MG63 (cell line): ENCODE results near the gene CNTN3. TPM values are rescaled to one million over a fixed set of nuclear protein-coding genes. Genes with fewer than 3 reads are reported as not detected.

ENCODE experiments used
- DNase-seq: peaks from one replicate; pipeline ENCODE4 v3.0.0-alpha.2; 2020
- H3K27me3 ChIP-seq: fragments of 250-450 bp; sonication (Bioruptor Pico); 2 replicates; pipeline ENCODE4 v1.5.1; 2020; ENCODE audit warnings: mild to moderate bottlenecking, moderate library complexity
- H3K36me3 ChIP-seq: fragments of 250-450 bp; sonication (Bioruptor Pico); 2 replicates; pipeline ENCODE4 v1.5.1; 2020; ENCODE audit warnings: mild to moderate bottlenecking, moderate library complexity
- H3K4me3 ChIP-seq: fragments of 250-450 bp; sonication (Bioruptor Pico); 2 replicates; pipeline ENCODE4 v1.5.1; 2020; ENCODE audit warnings: mild to moderate bottlenecking, moderate library complexity
- H3K9me3 ChIP-seq: fragments of 250-450 bp; sonication (Bioruptor Pico); 2 replicates; pipeline ENCODE4 v1.5.1; 2020; ENCODE audit warnings: mild to moderate bottlenecking, moderate library complexity
- total RNA-seq: library from RNA; depleted of rRNA; stranded (reverse); fragments of >200 nt; shearing (Covaris generic); gene quantifications from 2 replicates; pipeline ENCODE4 v1.2.3, GENCODE V29; 2014; ENCODE audit warnings: low replicate concordance; rRNA removed

Gene CNTN3
- total RNA-seq = 0.07 and 3.7 TPM in 2 replicates

GRCh38 chr3:74614107-74614967 lies at the start of gene CNTN3:
CNTN3 (minus strand) TSS chr3:74614659; CDS start chr3:74521112, 93,547 bp downstream.
- no peaks in the 10 kb centered on the region for H3K36me3 ChIP-seq
- H3K9me3 ChIP-seq = no peaks in the 10 kb centered on the region
- no peaks in the 10 kb centered on the region for H3K27me3 ChIP-seq
- DNase-seq = peak; percentile 48
- H3K4me3 ChIP-seq = peak within 1 kb of the TSS; percentile 23; the same call in 1 of the 2 replicates

- Histone ChIP-seq H3K9me3 (no peaks in the 10 kb centered on the region), H3K36me3 (no peaks in the 10 kb centered on the region), H3K4me3 (no peak overlapping the region), H3K27me3 (no peaks in the 10 kb centered on the region)
- no peak for DNase-seq
These were observed 48.7 kb upstream of the CNTN3 start for GRCh38 chr3:74663178-74663577.

GRCh38 chr3:74661672-74662071 lies 47.2 kb upstream of the CNTN3 start:
- H3K36me3 ChIP-seq = no peaks in the 10 kb centered on the region
- H3K27me3 ChIP-seq = no peaks in the 10 kb centered on the region
- no peaks in the 10 kb centered on the region for H3K9me3 ChIP-seq
- H3K4me3 ChIP-seq = no peak overlapping the region
- no peak for DNase-seq

- no peaks in the 10 kb centered on the region for H3K36me3 ChIP-seq
- DNase-seq = no peak
- H3K9me3 ChIP-seq = no peaks in the 10 kb centered on the region
- no peaks in the 10 kb centered on the region for H3K27me3 ChIP-seq
- H3K4me3 ChIP-seq = no peak overlapping the region
These were observed 37.4 kb upstream of the CNTN3 start for GRCh38 chr3:74651885-74652284.

GRCh38 chr3:74651292-74651691 lies 36.8 kb upstream of the CNTN3 start:
- DNase-seq = no peak
- Histone ChIP-seq H3K36me3 (no peaks in the 10 kb centered on the region), H3K4me3 (no peak overlapping the region), H3K27me3 (no peaks in the 10 kb centered on the region), H3K9me3 (no peaks in the 10 kb centered on the region)

- Histone ChIP-seq H3K9me3 (no peaks in the 10 kb centered on the region), H3K4me3 (no peak overlapping the region), H3K27me3 (no peaks in the 10 kb centered on the region), H3K36me3 (no peaks in the 10 kb centered on the region)
- DNase-seq = no peak
These were observed 33.6 kb upstream of the CNTN3 start for GRCh38 chr3:74648107-74648506.

GRCh38 chr3:74646094-74646493 lies 31.6 kb upstream of the CNTN3 start:
- Histone ChIP-seq H3K4me3 (no peak overlapping the region), H3K27me3 (no peaks in the 10 kb centered on the region), H3K9me3 (no peaks in the 10 kb centered on the region), H3K36me3 (no peaks in the 10 kb centered on the region)
- no peak for DNase-seq

GRCh38 chr3:74643636-74644035 lies 29.2 kb upstream of the CNTN3 start:
- Histone ChIP-seq H3K27me3 (no peaks in the 10 kb centered on the region), H3K4me3 (no peak overlapping the region), H3K36me3 (no peaks in the 10 kb centered on the region), H3K9me3 (no peaks in the 10 kb centered on the region)
- peak; percentile 9 for DNase-seq

- DNase-seq = no peak
- H3K27me3 ChIP-seq = no peaks in the 10 kb centered on the region
- no peaks in the 10 kb centered on the region for H3K36me3 ChIP-seq
- H3K9me3 ChIP-seq = no peaks in the 10 kb centered on the region
- no peak overlapping the region for H3K4me3 ChIP-seq
These were observed 28.4 kb upstream of the CNTN3 start for GRCh38 chr3:74642876-74643275.

GRCh38 chr3:74640211-74640610 lies 25.8 kb upstream of the CNTN3 start:
- Histone ChIP-seq H3K4me3 (no peak overlapping the region), H3K27me3 (no peaks in the 10 kb centered on the region), H3K9me3 (no peaks in the 10 kb centered on the region), H3K36me3 (no peaks in the 10 kb centered on the region)
- DNase-seq = no peak

GRCh38 chr3:74639681-74640080 lies 25.2 kb upstream of the CNTN3 start:
- no peaks in the 10 kb centered on the region for H3K27me3 ChIP-seq
- H3K4me3 ChIP-seq = no peak overlapping the region
- H3K9me3 ChIP-seq = no peaks in the 10 kb centered on the region
- H3K36me3 ChIP-seq = no peaks in the 10 kb centered on the region
- no peak for DNase-seq

GRCh38 chr3:74636981-74637380 lies 22.5 kb upstream of the CNTN3 start:
- DNase-seq = no peak
- Histone ChIP-seq H3K27me3 (no peaks in the 10 kb centered on the region), H3K9me3 (no peaks in the 10 kb centered on the region), H3K4me3 (no peak overlapping the region), H3K36me3 (no peaks in the 10 kb centered on the region)

- no peak for DNase-seq
- H3K36me3 ChIP-seq = no peaks in the 10 kb centered on the region
- no peak overlapping the region for H3K4me3 ChIP-seq
- H3K9me3 ChIP-seq = no peaks in the 10 kb centered on the region
- H3K27me3 ChIP-seq = no peaks in the 10 kb centered on the region
These were observed 18.6 kb upstream of the CNTN3 start for GRCh38 chr3:74633021-74633420.

GRCh38 chr3:74631351-74632140 lies 17.1 kb upstream of the CNTN3 start:
- H3K9me3 ChIP-seq = no peaks in the 10 kb centered on the region
- no peaks in the 10 kb centered on the region for H3K36me3 ChIP-seq
- H3K4me3 ChIP-seq = no peak overlapping the region
- DNase-seq = no peak
- no peaks in the 10 kb centered on the region for H3K27me3 ChIP-seq

GRCh38 chr3:74630602-74631001 lies 16.1 kb upstream of the CNTN3 start:
- no peaks in the 10 kb centered on the region for H3K27me3 ChIP-seq
- no peak overlapping the region for H3K4me3 ChIP-seq
- no peaks in the 10 kb centered on the region for H3K9me3 ChIP-seq
- H3K36me3 ChIP-seq = no peaks in the 10 kb centered on the region
- no peak for DNase-seq

- Histone ChIP-seq H3K27me3 (no peaks in the 10 kb centered on the region), H3K36me3 (no peaks in the 10 kb centered on the region), H3K4me3 (no peak overlapping the region), H3K9me3 (no peaks in the 10 kb centered on the region)
- no peak for DNase-seq
These were observed 11.6 kb upstream of the CNTN3 start for GRCh38 chr3:74626011-74626410.

- no peaks in the 10 kb centered on the region for H3K27me3 ChIP-seq
- DNase-seq = no peak
- H3K9me3 ChIP-seq = no peaks in the 10 kb centered on the region
- no peak overlapping the region for H3K4me3 ChIP-seq
- no peaks in the 10 kb centered on the region for H3K36me3 ChIP-seq
These were observed 9.8 kb upstream of the CNTN3 start for GRCh38 chr3:74624301-74624700.
